Ovary (tissue), 9 donors: Measurements from ENCODE around the gene EXOSC3. TPM values are rescaled to one million over a fixed set of nuclear protein-coding genes. Genes with fewer than 3 reads are reported as not detected.

Experiments used
- DNase-seq, 5 donors: peaks; one replicate each; pipeline ENCODE4 v3.0.0-alpha.2; 2019 to 2020
- H3K27ac ChIP-seq, 2 donors: fragments of 200-600 bp; one replicate each; pipeline versions ENCODE4 v1.5.1 to v1.8.0; 2019 to 2022
- H3K27me3 ChIP-seq: fragments of 200-600 bp; one replicate; pipeline ENCODE4 v1.8.0; 2022
- H3K36me3 ChIP-seq: fragments of 200-600 bp; sonication (generic); one replicate; pipeline ENCODE4 v1.5.1; 2019
- H3K4me1 ChIP-seq: one replicate; pipeline ENCODE4 v1.8.1; 2013; ENCODE audit warnings: mild to moderate bottlenecking, moderate library complexity; ENCODE audit not compliant: insufficient read depth
- H3K4me3 ChIP-seq: fragments of 200-600 bp; sonication (generic); one replicate; pipeline ENCODE4 v1.5.1; 2017
- H3K9me3 ChIP-seq, 2 donors: fragments of 200-600 bp in 1 of 2; sonication (generic) in 1 of 2; one replicate each; pipeline versions ENCODE4 v1.5.1 to v1.8.1; 2013 to 2019; ENCODE audit warnings: mild to moderate bottlenecking in 1 of 2, moderate library complexity in 1 of 2
- CTCF ChIP-seq, 3 donors: fragments of 450-650 bp in 2 of 3; fragments of 200-600 bp in 1 of 3; IDR thresholded peaks; one replicate each; pipeline versions ENCODE4 v1.5.1 to v1.8.0; 2016 to 2022; ENCODE audit warnings: antibody characterized with exemption in 3 of 3, mild to moderate bottlenecking in 1 of 3
- EP300 ChIP-seq: sonication (generic); formaldehyde crosslinking; IDR thresholded peaks from one replicate; pipeline ENCODE4 v1.6.1; 2017; ENCODE audit warnings: antibody characterized with exemption
- POLR2A ChIP-seq: fragments of 450-650 bp; IDR thresholded peaks from one replicate; pipeline ENCODE4 v1.6.1; 2017; ENCODE audit warnings: antibody characterized with exemption, mild to moderate bottlenecking, moderate library complexity
- WGBS, 3 donors: extraction: QIAGEN DNeasy Blood & Tissue Kit in 1 of 3; methylation state at CpG; one replicate each; pipeline versions ENCODE4 v1.1.5 to v1.1.7; 2013 to 2017; 5-methylcytosine and 5-hydroxymethylcytosine counted together
- intact Hi-C, 4 donors: fragments of 100-400 bp; cut with DNase I; formaldehyde crosslinking; loops; one replicate each; pipeline versions ENCODE4 v1.11.0 to v1.15.1; 2022 to 2023
- polyA plus RNA-seq, 2 donors: library from polyadenylated mRNA; stranded (reverse); fragments of 200-250 nt in 1 of 2; fragments of 350-450 nt in 1 of 2; fragmentation: Illumina TruSeq in 1 of 2; extraction: RNeasy Lipid Tissue Mini Kit (QIAGEN cat#74804) in 1 of 2; gene quantifications; one replicate each; pipeline ENCODE4 v1.2.3, GENCODE V29; 2013 to 2014
- total RNA-seq, 7 donors: library from RNA; depleted of rRNA in 2 of 7; stranded (reverse); fragments of >200 nt in 2 of 7; fragmentation: NEBNext Ultra II Directional in 3 of 7; extraction: Animal tissue kit (Norgen Biotek cat#: 25700) in 3 of 7; gene quantifications; one replicate each; pipeline versions ENCODE4 v1.1.0 to v1.2.4, GENCODE V29; 2016 to 2023
- donor health status: DM: no; HTN: no; CAD: no; lungs with moderate emphysema.
- donor health status: DM: no; HTN: no; CAD: no.
- donor health status: Bipolar disorder and iron deficiency.
- donor health status: DM: yes; HTN: yes; CAD: no.
- donor health status: DM: no; HTN: no; CAD: no.
- donor health status: DM: yes; HTN: yes; CAD: no.

EXOSC3 gene
- total and polyA plus RNA-seq, 9 donors: 21.1 to 40.0 (median 34.5) TPM

- intact Hi-C loops: no loop called here
- Histone ChIP-seq H3K27ac (no peak overlapping the region), H3K4me3 (no peak overlapping the region), H3K9me3 (no peaks in the 10 kb centered on the region), H3K27me3 (no peaks in the 10 kb centered on the region), H3K36me3 (no peaks in the 10 kb centered on the region), H3K4me1 (no peaks in the 10 kb centered on the region)
- 53 to 74% (median 62%) methylated on average over 8 of the region's 8 CpGs for WGBS, 3 donors
- DNase-seq: no peak
- TF ChIP-seq CTCF (IDR thresholded peaks at IDR 0.05) (no peak), EP300 (no peak), POLR2A (no peak)
Observed at GRCh38 chr9:37745970-37746369, 38.9 kb downstream of the EXOSC3 start.

- intact Hi-C loops: no loop called here
- WGBS, 3 donors: 61 to 67% (median 65%) methylated on average over 15 of the region's 15 CpGs
- no peaks in the 10 kb centered on the region for H3K9me3 ChIP-seq
- DNase-seq: no peak
- no peaks in the 10 kb centered on the region for H3K4me1 ChIP-seq
- no peaks in the 10 kb centered on the region for H3K36me3 ChIP-seq
- H3K4me3 ChIP-seq: no peak overlapping the region
- no peak for TF ChIP-seq CTCF (IDR thresholded peaks at IDR 0.05)
- TF ChIP-seq EP300: no peak
- TF ChIP-seq POLR2A: no peak
- no peaks in the 10 kb centered on the region for H3K27me3 ChIP-seq
- no peak overlapping the region for H3K27ac ChIP-seq
Observed at GRCh38 chr9:37740631-37741328, 44.1 kb downstream of the EXOSC3 start.

GRCh38 chr9:37740128-37740527 lies 44.7 kb downstream of the EXOSC3 start:
- no peak overlapping the region for H3K4me3 ChIP-seq
- H3K9me3 ChIP-seq: no peaks in the 10 kb centered on the region
- no peak for TF ChIP-seq CTCF (IDR thresholded peaks at IDR 0.05)
- no peak for TF ChIP-seq EP300
- no peak for TF ChIP-seq POLR2A
- H3K27me3 ChIP-seq: no peaks in the 10 kb centered on the region
- H3K4me1 ChIP-seq: no peaks in the 10 kb centered on the region
- DNase-seq: no peak
- intact Hi-C loops: no loop called here
- WGBS, 3 donors: 92 to 97% (median 93%) methylated on average over 16 of the region's 16 CpGs
- no peak overlapping the region for H3K27ac ChIP-seq
- no peaks in the 10 kb centered on the region for H3K36me3 ChIP-seq

GRCh38 chr9:37739222-37739621 lies 45.6 kb downstream of the EXOSC3 start:
- intact Hi-C loops: no loop called here
- WGBS, 3 donors: 81 to 90% (median 85%) methylated on average over 5 of the region's 5 CpGs
- no peaks in the 10 kb centered on the region for H3K36me3 ChIP-seq
- H3K27ac ChIP-seq: no peak overlapping the region
- no peak for TF ChIP-seq EP300
- H3K4me3 ChIP-seq: no peak overlapping the region
- no peaks in the 10 kb centered on the region for H3K4me1 ChIP-seq
- DNase-seq: no peak
- no peaks in the 10 kb centered on the region for H3K9me3 ChIP-seq
- no peaks in the 10 kb centered on the region for H3K27me3 ChIP-seq

GRCh38 chr9:37732952-37733351 lies 51.9 kb downstream of the EXOSC3 start:
- DNase-seq: no peak
- Histone ChIP-seq H3K27me3 (no peaks in the 10 kb centered on the region), H3K4me3 (no peak overlapping the region), H3K27ac (no peak overlapping the region), H3K9me3 (no peaks in the 10 kb centered on the region), H3K4me1 (no peaks in the 10 kb centered on the region), H3K36me3 (no peaks in the 10 kb centered on the region)
- intact Hi-C loops: no loop called here
- TF ChIP-seq EP300: no peak
- TF ChIP-seq CTCF (IDR thresholded peaks at IDR 0.05): no peak
- no peak for TF ChIP-seq POLR2A
- 43 to 94% (median 75%) methylated on average over 2 of the region's 2 CpGs for WGBS, 3 donors
